SHP77 (cell line): Measurements from ENCODE around the gene PPOX.
A peak's percentile ranks its signal among the peaks of the same experiment; 100 is the strongest.

Experiments
- DNase-seq, 2 experiments: peaks; one replicate each; lab custom pipeline; 2025; lab: John Stamatoyannopoulos, UW

PPOX gene

DNA sequence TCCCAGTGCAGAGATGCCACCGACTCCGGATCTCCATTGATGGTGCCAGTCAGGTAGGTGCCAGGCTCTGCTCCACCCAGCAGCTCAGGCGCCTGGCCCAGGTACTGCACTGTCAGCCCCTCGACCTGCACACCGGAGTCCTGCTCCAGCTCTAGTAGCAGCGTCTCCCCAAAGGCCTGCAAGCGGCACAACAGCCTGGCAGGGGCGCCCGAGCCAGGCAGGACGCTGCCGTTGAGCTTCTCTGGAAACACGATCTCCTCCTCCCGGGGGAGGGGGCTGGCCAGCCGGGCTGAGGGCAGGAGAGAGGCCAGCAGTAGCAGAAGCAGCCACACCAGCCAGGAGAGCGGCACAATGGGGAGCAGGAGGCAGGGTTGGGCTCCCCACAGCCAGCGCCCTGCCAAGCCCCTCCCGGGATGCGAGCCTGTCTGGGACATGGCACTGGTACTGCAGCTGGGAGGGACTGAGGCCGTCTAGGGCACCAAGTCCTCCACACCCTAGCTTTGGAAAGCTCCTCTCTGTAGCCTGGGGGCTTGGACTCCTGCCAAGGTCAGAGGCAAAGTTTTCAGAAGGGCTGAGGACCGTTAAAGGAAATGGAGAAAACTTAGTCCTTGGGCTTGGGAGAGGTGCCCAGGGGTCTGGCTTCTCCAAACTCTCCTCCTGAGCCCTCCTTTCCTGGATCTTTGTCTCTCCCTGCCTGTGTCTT lies 32.1 kb downstream of the PPOX start:
- peak in 1 of 2 experiments; percentile 42 for DNase-seq

DNA sequence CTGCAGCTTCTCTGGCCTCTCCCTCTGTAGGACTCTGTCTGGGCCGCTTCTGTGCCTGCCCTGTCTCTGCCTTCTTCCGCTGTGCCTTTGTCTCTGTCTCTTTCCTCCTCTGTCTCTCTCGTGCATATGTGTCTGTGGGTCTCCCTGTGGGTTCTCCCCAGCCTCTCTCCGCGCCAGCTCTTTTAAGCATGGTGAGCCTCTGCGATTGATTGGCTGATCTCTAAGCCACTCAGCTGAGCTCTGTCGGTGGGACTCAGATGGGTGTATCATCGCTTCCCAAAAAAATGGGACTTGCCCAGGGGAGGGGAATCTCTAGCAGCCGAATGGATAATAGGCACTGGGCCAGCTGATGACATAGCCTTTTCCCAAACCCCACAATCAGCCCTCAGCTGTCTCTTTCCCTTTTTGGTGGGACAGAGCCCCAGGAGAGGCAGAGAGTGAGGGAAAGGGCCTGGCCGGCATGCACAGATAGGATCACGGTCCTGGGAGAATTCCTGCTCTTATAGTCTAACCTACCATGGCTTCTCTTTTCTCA lies 32.7 kb downstream of the PPOX start, which contains the start of gene ADAMTS4:
ADAMTS4 (minus strand) TSS at position 158 of the 535 bp plus-strand sequence. CDS start 427 bp downstream, outside the sequence.
- no peak for DNase-seq

DNA sequence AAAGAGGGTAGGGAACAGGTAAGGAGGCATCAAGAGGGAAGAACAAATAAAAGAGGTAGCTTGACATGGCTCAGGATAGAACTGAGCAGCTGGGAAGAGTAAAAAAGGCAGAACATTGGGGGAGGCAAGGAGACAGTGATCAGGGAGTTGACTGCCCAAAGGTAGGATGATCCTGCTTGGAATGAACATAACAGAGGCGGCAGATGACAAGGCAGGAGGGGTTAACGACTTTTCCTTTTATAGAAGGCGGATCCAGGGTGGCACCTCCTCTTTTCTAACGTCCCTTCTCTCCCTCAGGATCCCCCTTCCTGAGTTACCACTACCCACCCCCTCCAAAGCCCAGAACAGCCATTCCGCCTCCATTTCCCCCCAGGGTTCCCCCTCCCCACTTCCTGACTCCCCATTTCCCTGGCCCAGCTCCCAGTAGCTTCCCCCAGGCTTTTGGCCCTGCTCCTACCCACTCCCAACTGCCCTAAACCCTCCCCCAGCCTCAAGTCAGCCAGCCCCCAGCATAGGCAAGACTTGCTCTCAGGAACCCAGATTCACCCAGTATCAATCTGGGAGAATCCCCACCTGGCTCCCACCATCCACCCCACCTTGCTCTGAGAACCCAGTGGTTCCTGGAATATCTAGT lies 33.4 kb downstream of the PPOX start:
- DNase-seq = no peak

DNA sequence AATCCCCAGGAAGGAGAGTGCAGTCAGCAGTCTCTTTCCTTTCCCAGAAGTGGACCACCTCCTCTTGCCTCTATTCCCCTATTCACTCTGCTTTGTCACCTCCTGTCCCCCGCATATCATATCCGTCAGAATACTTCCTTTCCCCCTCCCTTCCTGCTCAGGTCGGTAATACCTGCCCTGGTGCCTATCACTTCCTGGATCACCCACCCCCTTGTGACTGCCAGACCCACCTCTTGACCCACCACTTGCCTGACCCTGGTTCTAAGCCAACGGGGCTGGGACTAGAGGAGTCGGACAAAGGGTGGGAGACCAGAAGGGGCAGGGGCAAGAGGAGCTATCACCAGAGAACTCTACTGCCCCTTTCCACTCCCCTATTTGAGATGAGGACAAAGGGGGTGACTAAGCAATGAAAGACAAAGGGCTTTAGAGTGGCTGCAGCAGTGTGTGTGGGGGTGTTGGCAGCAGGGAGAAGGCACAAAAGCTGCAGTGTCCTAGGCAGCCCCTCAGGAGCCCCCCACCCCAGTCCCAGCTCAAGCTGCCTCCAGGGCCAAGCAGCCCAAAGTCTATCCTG lies 34.3 kb downstream of the PPOX start:
- no peak for DNase-seq

DNA sequence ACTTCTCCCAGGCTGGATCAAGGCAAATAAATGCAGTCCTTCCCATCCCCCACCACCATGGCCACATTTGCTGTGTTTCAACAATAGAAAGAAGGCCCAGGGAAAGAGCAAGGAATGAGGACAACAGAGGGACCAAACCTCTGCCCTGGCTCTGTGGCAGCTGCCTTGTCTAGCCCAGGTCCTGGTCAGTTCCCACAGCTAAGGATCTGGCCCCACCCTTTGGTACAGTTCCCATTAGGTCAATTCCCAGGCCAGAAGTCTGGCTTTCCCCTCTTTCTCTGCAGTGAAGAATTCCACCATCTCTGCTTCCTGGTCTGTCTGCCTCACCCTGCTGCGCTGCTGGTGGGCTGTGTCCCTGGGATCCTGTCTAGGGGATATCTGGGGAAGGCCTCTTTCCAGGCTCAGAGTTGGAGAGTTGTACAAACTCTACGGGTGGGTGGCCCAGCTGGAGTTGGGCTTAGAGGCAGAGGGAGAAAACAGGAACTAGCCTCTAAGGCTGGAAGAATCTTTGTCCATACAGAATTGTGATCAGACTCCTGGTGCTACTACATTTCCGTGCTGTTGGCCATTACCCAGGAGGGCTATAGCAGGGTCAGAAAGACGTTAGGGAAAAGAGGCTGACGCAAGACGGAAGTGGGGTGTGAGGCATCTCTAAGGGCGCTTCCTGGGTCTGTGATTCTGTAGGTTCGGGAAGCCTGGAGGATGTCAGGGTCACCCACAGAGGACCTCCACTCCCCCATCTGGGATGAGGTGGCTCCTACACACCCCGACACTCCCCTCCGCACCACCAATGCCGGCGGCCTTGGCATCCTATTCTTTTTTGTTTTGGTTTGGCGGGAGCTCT lies 35.0 kb downstream of the PPOX start:
- DNase-seq = no peak

DNA sequence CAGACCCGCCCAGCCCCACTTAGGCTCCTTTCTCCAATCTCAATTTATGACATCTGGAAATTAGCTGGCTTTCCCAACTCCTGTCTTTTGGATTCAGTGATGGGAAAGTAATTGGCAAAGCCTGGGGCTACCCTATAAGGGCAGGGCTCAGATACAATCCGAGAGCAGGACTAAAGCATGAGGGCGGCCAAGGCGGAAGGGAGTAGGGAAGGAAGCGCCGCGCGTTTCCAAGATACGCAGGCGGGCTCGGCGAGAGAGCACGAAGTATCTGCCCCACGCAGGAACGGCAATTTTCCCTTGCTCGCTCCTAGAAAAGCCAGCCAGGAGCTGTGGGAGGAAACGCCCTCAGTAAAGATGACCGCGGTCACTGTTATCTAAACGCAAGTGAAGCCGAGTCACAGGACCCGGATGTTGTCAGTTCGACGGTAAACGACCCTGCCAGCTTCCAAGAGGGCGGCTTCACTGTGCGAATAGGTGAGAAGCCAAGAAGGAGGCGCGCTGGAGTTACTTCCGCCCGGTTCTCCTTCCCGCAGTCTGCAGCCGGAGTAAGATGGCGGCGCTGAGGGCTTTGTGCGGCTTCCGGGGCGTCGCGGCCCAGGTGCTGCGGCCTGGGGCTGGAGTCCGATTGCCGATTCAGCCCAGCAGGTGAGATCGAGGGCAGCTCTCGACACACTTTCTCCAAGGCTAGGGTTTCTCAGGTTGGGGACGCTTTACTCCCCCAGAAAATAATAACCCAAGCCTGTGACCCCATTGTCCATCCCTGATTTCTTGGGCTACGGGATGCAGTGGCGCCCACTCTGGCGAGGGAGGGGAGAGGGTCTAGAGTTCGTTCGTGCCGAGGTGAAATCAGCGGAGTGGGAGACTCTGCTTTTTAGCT lies 35.8 kb downstream of the PPOX start, which contains the start of gene NDUFS2:
NDUFS2 (plus strand) TSS at position 532 of the 877 bp plus-strand sequence; CDS start at position 551, 19 bp downstream.
- peak; percentile 99 to 100 for DNase-seq

DNA sequence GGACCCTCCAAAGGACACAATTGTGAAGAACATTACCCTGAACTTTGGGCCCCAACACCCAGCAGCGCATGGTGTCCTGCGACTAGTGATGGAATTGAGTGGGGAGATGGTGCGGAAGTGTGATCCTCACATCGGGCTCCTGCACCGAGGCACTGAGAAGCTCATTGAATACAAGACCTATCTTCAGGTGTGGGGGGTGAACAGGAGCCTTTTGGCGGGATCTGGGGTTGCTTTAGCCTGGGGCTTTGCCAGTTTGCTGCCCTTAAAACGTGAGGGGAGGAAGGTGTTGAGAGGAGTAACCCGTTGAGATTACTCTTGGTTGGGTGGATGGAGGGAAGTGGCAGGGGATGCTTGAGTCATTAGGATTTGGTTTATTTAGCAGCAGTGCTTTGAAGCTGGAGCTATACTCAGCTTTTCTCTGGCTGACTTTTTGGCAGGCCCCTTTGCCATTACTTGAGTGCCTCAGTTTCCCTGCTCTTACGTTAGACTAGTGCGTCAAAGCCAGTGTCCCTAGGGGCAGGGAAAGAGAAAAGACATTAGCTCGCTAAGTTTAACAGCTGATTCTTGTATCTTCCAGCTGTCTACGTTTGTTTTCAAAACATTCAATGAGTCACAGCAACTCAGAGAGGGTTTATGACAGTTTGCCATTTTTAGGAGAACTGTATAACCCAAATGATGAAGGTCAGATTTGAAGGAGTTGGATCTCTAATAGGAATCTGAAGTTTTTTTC lies 40.4 kb downstream of the PPOX start:
- DNase-seq = no peak

DNA sequence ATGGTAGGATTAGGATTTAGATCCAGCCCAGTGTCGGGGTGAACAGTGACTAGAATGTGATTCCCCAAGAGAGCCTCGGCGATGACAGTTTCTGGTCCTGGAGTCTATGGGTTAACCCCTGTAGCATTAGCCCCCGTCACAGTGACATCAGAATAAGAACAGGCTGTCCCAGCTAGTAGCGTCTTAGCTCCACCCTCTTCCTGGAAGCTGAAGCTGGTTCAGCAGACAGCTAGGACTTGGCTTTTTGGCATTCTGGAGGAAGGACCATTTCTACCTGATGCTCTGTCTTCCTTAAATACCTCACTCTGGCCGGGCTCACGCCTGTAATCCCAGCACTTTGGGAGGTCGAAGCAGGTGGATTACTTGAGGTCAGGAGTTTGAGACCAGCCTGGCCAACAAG lies 40.9 kb downstream of the PPOX start:
- no peak for DNase-seq

DNA sequence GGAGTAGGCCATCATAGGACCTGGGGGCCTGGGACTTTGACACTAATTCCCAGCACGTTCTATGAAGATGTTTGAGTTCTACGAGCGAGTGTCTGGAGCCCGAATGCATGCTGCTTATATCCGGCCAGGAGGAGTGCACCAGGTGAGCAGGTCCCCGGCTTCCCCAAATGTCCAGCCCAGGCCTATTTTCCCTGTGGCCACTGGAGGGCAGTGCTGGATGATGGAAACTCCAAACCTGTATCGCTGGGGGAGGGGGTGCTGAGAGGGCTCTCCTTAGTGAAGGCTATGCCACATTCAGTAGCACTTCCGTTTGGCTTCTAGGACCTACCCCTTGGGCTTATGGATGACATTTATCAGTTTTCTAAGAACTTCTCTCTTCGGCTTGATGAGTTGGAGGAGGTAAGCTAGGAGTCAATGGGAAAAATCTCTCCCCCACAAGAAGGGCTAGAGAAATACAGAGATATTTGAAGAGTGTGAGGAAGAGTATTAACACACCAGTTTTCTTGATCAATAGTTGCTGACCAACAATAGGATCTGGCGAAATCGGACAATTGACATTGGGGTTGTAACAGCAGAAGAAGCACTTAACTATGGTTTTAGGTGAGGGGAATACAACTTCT lies 43.7 kb downstream of the PPOX start:
- peak; percentile 86 to 87 for DNase-seq

DNA sequence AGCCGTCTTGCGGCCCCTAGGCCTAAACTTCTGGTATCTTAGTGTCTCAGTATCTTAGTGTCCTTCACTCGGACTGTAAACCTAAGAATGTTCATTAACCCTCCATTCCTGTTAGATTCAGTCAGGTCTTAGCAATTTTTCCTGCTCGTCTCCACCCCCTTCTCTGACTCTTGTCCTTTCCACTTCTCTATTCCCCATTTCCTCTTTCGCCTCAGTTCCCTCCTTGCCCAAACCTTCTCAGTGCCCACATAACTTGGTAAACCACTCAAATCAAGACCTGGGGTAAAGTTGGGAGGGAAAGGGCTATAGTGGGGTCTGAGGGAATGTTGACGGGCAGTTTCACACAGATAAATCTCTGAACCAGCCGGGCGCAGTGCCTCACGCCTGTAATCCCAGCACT lies 48.1 kb downstream of the PPOX start:
- DNase-seq = no peak

DNA sequence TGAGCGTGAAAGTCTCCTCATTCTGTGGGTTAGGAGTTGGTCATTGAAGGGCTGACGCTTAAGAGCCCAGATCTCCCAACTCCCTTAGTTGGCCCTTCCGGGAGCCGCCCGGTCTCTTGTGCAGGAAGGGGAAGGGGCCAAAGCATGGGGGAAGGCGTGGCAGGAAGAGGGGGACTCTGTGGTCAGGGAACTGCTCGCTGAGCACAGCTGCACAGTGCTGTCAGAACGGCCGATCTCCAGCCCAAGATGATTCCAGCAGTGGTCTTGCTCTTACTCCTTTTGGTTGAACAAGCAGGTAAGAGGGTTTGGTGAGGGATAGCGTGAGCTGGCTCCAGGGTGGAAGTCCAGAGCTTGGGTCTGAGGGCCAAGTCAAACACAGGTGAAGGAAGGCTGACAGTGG lies 48.9 kb downstream of the PPOX start, which contains the start of gene FCER1G:
FCER1G (plus strand) TSS at position 220 of the 400 bp plus-strand sequence; CDS start at position 247, 27 bp downstream.
- DNase-seq = no peak

DNA sequence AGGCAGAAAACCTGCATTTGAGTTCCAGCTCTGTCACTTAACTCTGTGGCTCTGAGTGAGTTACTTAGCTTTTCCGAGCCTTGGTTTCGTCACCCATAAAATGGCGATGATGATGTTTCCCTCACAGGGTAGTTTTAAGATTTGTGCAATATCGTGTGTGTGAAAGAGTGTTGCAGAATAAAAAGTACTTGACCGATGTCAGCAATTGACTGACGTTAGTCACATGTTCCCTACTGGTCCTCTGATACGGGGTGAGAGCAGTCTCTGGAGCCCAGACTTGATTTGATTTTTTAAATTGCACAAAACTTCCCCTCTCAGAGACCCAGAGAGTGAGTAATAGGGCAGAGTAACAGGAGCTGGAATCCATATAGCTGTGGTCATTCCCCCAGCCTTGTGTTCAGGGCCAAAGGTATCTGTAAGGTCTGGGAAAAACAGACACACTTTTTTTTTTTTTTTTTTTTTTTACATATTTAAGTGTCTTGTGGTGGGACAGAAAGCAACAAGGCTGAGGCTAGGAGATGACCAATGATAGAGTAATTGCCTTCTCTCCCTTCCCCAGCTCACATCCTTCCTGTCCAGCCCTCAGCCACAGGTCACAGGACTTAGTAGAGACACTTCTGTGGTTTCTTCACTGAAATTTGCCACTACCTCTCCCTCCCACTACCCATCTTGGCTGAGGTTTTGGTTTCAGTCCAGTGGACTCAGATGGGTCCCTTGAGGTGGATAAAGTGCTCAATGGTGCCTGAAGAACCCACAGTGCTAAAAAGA lies 50.9 kb downstream of the PPOX start:
- no peak for DNase-seq

DNA sequence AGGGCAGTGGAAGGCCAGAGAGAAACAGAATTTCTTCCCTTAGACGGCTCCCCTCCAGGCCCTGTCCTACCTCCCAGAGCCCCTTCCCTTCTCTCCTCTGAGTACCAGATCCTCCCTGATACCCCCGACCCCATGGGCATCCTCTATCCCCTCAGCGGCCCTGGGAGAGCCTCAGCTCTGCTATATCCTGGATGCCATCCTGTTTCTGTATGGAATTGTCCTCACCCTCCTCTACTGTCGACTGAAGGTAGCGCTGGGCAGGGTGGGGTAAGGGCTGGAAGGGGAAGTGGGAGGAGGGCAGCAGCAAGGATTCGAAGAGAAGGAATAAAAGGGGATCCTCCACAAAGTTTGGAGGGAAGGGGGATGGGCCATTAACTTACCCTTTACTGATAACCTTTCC lies 51.6 kb downstream of the PPOX start:
- no peak for DNase-seq

DNA sequence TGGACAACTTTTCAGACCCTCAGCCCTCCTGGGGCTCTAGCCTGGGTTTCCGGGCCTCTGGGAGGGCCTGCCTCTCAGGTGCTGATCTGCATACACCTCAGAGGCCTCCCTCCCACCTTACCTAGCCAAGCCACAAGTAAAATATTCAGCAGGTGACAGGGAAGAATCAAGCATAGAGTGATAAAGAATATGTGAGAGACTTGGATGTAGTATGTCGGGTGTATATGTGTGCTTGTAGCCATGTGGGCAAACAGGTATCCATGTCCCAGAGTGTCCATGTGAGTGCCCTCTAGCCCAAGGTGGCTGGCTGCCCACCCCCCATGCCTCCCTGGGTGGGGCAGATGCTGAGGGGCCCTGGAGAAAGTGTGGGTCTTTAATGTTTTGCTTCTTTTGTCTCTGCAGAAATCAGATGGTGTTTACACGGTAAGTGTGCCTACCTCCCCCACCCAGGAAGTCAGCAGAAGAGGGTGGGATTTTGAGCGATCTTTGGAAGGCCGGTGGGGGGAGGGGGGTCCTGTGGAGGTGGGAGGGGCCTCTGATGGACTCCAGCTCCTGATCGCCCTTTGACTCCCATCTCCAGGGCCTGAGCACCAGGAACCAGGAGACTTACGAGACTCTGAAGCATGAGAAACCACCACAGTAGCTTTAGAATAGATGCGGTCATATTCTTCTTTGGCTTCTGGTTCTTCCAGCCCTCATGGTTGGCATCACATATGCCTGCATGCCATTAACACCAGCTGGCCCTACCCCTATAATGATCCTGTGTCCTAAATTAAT lies 52.3 kb downstream of the PPOX start:
- no peak for DNase-seq

DNA sequence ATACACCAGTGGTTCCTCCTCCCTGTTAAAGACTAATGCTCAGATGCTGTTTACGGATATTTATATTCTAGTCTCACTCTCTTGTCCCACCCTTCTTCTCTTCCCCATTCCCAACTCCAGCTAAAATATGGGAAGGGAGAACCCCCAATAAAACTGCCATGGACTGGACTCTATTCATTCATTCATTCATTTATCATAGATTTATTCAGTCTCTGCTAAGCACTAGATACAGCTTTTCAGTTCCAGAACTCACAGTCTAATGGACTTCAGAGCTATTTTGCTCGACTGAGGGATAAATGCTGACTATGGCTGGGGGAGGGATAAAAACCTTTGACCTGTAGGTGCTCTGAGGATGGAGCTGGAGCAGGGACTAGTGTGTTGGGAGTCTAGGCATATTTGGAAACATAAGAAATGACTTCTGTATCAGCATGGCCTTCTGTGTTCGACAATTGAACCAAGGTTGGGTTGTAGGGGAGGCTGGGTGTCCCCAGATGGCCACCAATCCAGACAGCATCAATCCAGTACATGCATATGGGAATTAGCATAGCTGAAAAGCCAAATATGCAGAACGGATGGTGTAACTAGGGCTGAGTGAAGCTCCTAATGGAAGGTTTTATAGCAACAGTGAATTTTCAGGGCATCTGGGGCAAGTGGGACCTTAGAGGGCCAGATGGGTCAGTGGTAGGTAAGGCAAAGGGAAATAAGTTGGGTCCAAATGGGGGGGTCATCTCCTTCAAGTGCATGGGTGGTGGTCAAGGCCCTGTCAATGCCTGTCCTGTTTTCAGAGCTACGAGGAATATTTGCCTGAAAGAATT lies 53.1 kb downstream of the PPOX start:
- DNase-seq = no peak

DNA sequence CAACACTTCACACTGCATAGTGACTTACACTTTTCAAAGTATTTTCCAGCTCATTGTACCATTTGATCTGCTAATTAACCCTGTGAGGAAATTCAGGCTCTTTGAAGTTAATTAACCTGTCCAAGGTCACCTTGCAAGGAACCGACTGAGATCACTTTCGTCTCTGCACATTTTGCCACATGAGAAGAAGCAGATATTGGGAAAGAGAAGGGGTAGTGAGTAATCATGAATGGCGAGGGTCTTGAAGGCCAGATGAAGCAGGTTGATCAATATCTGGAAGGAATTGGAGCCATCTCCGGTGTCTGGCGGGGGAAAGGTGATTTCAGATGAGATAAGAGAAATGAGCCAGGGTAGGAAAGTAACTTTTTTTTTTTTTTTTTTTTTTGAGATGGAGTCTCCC lies 53.8 kb downstream of the PPOX start:
- no peak for DNase-seq
